Esophagus muscularis mucosa (tissue), 4 donors: ENCODE measurements around the gene HFM1.

Experiments
- CTCF ChIP-seq, 3 experiments: fragments of 200-600 bp in 2 of 3; fragments of 450-650 bp in 1 of 3; sonication (generic) in 2 of 3; IDR thresholded peaks; one replicate each; pipeline ENCODE4 v1.5.1; 2017 to 2019; ENCODE audit warnings: antibody characterized with exemption in 3 of 3, mild to moderate bottlenecking in 2 of 3, moderate library complexity in 1 of 3
- EP300 ChIP-seq: sonication (generic); formaldehyde crosslinking; IDR thresholded peaks from one replicate; pipeline ENCODE4 v1.6.1; 2017; ENCODE audit warnings: antibody characterized with exemption
- POLR2A ChIP-seq: fragments of 450-650 bp; IDR thresholded peaks from one replicate; pipeline ENCODE4 v1.6.1; 2017; ENCODE audit warnings: antibody characterized with exemption, moderate library complexity, mild to moderate bottlenecking, low read depth
- POLR2AphosphoS5 ChIP-seq, 2 donors: sonication (generic); formaldehyde crosslinking; IDR thresholded peaks; one replicate each; pipeline ENCODE4 v1.6.1; 2017; ENCODE audit warnings: antibody characterized with exemption in 2 of 2

- TF ChIP-seq POLR2AphosphoS5 (IDR thresholded peaks at IDR 0.05) (no peak), CTCF (IDR thresholded peaks at IDR 0.05) (no peak), EP300 (no peak), POLR2A (no peak)
These were observed 183.6 kb downstream of the HFM1 start for GRCh38 chr1:91221017-91221416.
